Limb (tissue), 2 donors: ENCODE measurements around the gene ELP4.

Source experiments
- DNase-seq, 2 donors: peaks; one replicate each; pipeline ENCODE4 v3.0.0-alpha.2; 2016; ENCODE audit errors: extremely low spot score in 2 of 2

Gene ELP4

GRCh38 chr11:31768749-31769640 lies 259.4 kb downstream of the ELP4 start:
- no peak for DNase-seq

DNA sequence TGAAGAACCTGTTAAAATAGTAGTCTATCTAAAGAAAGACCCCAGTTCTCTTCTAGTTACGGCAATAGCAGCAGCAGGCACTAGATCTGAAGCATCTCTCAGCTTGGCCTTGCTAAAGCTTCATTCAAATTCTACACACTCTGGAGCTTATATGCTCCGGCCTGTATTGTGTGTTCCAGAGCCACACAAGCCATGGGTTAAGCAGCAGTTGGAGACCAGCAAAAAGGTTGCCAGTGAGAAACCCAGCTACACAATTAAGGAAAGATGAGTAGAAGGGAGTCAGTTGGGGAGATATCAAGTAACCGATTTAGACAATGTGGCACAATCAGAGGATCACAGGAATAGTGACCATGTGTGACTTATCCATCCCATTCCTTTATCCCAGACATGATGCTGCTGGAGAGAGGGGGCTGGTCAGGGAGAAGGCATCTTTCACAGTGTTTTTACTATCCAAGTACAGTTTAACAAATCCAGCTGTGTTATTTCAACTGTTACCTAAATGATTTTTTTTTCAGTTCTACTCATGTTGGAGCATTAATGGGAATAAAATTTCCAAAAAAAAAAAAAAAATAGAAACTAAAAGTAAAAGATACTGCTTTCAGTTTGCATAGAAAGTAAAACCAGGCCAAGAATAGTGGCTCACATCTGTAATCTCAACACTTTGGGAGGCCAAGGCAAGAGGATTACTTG lies 260.6 kb downstream of the ELP4 start:
- no peak for DNase-seq

DNA sequence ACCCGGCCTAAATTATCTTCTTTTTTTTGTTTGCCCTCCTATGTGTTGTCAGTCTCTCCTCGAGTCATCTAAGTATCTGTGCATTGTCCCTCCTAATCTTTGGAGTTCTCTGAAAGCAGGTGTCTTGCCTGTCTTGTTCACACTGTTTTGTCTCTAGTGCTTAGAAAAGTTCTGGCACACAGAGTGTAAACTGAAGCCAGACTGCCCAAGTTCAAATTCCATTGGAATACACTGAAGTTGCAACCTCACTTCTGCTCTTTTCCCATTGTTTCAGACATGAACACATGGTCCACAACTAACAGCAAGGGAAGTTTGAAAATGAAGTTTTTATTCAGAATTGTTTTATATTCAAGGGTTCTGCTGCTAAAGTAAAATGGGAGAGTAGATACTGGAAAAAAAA lies 262.8 kb downstream of the ELP4 start:
- no peak for DNase-seq

- DNase-seq: peak in 1 of 2 donors; percentile 43
These were observed 269.8 kb downstream of the ELP4 start for GRCh38 chr11:31779374-31779791.

GRCh38 chr11:31780078-31780477 lies 270.5 kb downstream of the ELP4 start:
- DNase-seq: no peak

GRCh38 chr11:31780480-31780971 lies 271.0 kb downstream of the ELP4 start:
- no peak for DNase-seq

DNA sequence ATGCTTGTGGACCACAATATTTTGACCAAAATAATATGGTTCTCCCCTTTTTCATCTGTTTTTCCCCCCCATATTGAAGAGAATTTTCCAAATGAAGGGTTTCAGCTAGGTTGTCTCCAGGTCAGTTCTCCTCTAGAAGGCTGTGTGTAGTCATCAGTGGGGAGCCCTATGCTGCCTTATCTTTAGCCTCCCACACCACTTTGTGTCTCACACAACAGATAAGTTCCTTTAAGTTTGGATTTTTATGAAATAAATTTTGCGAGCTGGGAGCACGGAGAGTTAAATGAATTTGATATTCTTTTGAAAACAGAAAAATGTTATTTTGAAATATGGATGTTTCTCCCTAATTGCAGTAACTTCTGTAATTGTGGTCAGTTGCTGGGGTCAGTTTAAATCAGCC lies 272.7 kb downstream of the ELP4 start:
- no peak for DNase-seq

DNA sequence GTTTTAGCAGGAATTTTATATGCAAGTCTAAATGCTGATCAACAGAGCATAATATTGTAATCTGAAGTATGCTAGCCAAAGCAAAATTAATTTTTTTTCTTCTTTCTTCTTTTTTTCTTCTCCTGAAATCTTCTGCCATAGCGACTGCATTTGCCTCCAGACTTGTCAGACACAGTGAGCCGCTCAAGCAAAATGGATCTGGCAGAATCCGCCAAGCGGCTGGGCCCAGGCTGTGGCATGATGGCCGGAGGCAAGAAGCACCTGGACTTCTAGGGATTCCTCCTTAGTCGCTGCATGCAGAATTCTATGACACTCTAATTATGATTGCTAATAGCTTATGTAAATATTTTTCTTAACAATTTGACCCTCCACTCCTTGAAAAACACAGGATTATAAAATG lies 273.7 kb downstream of the ELP4 start:
- DNase-seq: no peak

DNA sequence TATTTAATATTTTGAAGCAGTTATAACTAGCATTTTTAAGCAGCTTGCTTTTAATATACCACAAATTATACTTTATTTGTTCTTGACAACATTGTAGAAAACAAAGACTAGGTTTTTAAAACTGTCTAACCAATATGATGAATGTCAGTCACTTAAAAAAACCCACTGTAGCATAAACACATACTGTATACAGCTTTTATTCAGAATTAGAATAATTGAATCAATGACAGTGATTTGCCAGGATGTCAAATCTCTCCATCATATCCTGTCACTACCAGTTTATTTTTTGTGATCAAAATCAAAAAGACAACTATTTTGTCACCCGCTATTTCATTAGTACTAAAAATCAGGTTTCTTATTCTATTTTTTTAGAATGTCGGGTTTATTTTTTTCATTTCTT lies 275.0 kb downstream of the ELP4 start:
- no peak for DNase-seq

GRCh38 chr11:31786996-31787685 lies 277.6 kb downstream of the ELP4 start:
- no peak for DNase-seq

- DNase-seq: no peak
These were observed 278.5 kb downstream of the ELP4 start for GRCh38 chr11:31788085-31788484.

DNA sequence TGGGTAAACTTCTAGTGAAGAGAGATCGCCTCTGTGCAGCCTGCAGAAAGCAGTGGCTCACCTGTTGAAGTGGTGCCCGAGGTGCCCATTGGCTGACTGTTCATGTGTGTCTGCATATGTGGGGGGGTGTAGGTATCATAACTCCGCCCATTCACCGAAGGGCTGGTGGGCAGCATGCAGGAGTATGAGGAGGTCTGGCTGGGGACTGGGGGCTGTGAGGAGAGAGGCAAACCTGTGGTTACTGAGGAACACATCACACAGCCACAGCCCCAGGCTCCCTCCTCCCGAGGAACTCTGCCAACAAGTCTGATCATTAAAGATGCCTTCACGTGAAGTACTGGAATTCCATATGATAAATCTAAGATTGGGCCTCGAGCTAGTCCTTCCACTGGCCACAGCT lies 281.1 kb downstream of the ELP4 start:
- no peak for DNase-seq

- DNase-seq: no peak
These were observed 282.5 kb downstream of the ELP4 start for GRCh38 chr11:31792036-31792435.

GRCh38 chr11:31792456-31792855 lies 282.9 kb downstream of the ELP4 start:
- no peak for DNase-seq

- DNase-seq: no peak
These were observed 283.7 kb downstream of the ELP4 start for GRCh38 chr11:31793264-31793663.

DNA sequence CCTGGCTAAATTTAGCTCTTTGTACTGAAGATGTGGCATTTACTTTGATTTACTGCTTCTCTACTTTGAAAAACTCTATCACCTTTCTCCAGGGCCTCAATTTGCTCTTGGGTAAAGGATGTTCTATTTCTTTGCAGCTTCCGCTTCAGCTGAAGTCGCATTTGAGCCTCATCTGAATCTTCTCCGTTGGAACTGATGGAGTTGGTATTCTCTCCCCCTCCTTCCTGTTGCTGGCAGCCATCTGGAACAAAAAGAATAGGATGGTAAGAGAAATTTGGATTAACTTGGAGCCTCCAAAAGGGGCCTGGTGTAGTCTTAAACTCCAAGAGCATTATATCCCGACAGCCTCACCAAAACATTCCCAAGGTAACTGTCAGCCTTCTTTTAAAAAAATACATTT lies 285.0 kb downstream of the ELP4 start:
- DNase-seq: no peak

GRCh38 chr11:31795706-31796498 lies 286.3 kb downstream of the ELP4 start:
- no peak for DNase-seq

GRCh38 chr11:31796499-31797189 lies 287.1 kb downstream of the ELP4 start:
- DNase-seq: peak in 1 of 2 donors; percentile 37

DNA sequence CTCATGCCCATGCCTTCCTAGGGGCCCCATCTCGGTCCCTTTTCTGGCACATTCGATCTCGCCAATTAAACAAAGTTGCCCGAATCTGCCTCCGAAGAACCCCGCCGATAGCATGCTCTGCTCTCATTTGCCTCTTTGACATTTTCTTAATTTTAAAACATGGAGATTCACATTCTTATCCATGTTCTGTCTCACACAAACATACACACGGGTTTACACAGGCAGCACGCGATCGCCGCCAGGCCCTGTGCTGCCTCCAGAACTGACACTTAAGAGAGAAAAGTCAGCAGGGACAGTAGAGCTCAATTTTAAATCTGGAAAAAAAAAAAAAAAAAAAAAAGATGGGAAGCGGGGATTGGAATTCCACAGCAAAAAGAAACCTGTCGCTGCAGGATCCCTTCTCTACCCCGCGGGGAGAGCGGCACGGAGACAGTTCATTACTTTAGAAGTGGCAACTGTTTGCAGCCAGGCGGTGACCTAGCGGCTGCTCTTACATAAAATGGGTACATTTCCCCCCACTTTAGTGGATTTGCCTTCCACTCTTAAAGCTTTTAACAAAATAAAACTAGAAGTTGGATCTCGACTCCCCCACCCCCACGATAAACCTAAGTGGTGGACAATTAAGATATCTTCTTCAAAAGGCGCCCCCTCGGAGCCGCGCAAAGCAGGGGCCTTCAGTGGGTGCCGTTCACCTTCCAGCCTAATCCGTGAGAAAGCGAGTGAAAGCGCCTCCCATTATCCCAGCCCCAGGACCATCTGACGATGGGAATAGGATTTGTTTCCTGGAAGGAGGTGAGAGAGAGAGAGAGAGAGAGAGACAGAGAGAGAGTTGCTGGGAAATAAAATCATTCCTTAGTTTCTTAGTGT lies 287.9 kb downstream of the ELP4 start:
- no peak for DNase-seq
